Prostate gland (tissue), 2 donors: ENCODE data around the gene IL12A.

Source experiments
- CTCF ChIP-seq, 4 experiments: fragments of 200-600 bp in 2 of 4; fragments of 450-650 bp in 2 of 4; sonication (generic) in 2 of 4; IDR thresholded peaks; 1 replicate in 3 of 4; 2 replicates in 1 of 4; pipeline ENCODE4 v1.5.1; 2016 to 2019; ENCODE audit warnings: antibody characterized with exemption in 4 of 4, mild to moderate bottlenecking in 2 of 4, moderate library complexity in 2 of 4
- POLR2A ChIP-seq: fragments of 450-650 bp; IDR thresholded peaks from one replicate; pipeline ENCODE4 v1.6.1; 2016; ENCODE audit warnings: antibody characterized with exemption, mild to moderate bottlenecking

GRCh38 chr3:160020057-160020711 lies 31.5 kb downstream of the IL12A start:
- TF ChIP-seq CTCF (IDR thresholded peaks at IDR 0.05) (no peak), POLR2A (no peak)
